ENCODE measurements around the gene LAMC3.

LAMC3 gene

DNA sequence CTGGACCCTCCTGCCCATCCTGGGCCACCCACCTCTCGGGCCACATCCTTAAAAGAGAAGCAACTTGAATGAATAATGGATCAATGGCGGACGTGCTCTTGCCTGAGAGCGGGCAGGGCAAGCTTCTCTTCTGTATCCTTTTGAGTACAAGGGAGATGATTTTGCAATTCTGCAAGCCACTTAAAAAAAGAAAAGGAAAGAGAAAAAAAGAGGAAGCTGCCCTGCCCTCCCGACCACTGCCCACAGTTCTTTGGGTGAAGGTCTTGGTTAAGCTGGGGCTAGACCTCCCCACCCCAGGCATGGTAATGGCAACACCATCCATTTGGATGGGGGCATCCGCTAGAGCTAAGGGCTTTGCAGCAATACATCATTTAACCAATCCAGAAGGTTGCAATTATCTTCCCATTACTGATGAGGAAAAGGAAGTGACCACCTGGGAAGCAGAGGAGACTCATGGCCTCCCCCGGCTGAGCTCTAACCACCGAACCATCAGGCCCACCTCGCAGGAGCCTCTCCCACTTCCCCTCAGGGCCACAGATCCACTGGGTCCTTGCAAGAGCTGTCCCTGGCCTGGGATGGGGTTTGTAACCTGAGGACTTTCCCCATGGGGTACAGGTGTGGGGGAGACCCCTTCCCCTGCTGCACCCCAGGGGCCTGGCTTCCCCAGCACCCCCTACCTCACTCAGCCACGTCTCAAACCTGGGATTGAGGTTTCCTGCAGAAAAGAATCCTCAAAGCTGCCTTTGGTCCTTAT is 27.8 kb upstream of the LAMC3 start:
- DNase-seq (ENCODE audit: low read depth), result peak; percentile 89
- no peak overlapping the region for H3K4me3 ChIP-seq (ENCODE audit: low read depth, low read length)
- TF ChIP-seq POLR2A (IDR thresholded peaks at IDR 0.05; ENCODE audit: extremely low read depth, insufficient read length) (no peak), MYC (IDR thresholded peaks at IDR 0.05; ENCODE audit: low read depth, low read length) (no peak)
- TF ChIP-seq, protein P1, sequence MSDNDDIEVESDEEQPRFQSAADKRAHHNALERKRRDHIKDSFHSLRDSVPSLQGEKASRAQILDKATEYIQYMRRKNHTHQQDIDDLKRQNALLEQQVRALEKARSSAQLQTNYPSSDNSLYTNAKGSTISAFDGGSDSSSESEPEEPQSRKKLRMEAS (IDR thresholded peaks at IDR 0.05; ENCODE audit: low read depth, low read length), result no peak
- TF ChIP-seq, protein P2, sequence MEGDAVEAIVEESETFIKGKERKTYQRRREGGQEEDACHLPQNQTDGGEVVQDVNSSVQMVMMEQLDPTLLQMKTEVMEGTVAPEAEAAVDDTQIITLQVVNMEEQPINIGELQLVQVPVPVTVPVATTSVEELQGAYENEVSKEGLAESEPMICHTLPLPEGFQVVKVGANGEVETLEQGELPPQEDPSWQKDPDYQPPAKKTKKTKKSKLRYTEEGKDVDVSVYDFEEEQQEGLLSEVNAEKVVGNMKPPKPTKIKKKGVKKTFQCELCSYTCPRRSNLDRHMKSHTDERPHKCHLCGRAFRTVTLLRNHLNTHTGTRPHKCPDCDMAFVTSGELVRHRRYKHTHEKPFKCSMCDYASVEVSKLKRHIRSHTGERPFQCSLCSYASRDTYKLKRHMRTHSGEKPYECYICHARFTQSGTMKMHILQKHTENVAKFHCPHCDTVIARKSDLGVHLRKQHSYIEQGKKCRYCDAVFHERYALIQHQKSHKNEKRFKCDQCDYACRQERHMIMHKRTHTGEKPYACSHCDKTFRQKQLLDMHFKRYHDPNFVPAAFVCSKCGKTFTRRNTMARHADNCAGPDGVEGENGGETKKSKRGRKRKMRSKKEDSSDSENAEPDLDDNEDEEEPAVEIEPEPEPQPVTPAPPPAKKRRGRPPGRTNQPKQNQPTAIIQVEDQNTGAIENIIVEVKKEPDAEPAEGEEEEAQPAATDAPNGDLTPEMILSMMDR (IDR thresholded peaks at IDR 0.05; ENCODE audit: low read depth, low read length), result no peak

DNA sequence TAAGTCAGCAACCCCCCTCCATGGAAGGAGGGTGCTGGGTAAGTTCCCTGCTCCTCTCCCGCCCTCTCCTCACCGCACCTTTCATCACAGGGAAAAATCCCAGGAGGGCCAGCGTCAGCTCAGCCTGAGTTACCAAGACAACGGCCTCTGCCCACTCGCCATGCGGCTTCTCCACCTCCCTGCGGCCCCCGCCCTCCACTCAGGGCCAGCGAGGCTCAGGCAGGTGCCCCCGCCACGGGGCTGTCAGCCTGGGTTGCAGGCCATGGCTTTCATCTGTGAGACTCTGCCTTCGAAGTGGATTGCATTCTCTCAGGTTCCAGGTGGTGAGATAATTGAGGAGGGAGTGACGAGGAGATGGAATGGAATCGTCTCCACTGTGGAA is 27.2 kb upstream of the LAMC3 start:
- DNase-seq (ENCODE audit: low read depth), result peak; percentile 35
- H3K4me3 ChIP-seq (ENCODE audit: low read depth, low read length), result no peak overlapping the region
- TF ChIP-seq MYC (IDR thresholded peaks at IDR 0.05; ENCODE audit: low read depth, low read length) (no peak), POLR2A (IDR thresholded peaks at IDR 0.05; ENCODE audit: extremely low read depth, insufficient read length) (no peak)
- TF ChIP-seq, protein P2 (IDR thresholded peaks at IDR 0.05; ENCODE audit: low read depth, low read length), result no peak
- TF ChIP-seq, protein P1 (IDR thresholded peaks at IDR 0.05; ENCODE audit: low read depth, low read length), result no peak

DNA sequence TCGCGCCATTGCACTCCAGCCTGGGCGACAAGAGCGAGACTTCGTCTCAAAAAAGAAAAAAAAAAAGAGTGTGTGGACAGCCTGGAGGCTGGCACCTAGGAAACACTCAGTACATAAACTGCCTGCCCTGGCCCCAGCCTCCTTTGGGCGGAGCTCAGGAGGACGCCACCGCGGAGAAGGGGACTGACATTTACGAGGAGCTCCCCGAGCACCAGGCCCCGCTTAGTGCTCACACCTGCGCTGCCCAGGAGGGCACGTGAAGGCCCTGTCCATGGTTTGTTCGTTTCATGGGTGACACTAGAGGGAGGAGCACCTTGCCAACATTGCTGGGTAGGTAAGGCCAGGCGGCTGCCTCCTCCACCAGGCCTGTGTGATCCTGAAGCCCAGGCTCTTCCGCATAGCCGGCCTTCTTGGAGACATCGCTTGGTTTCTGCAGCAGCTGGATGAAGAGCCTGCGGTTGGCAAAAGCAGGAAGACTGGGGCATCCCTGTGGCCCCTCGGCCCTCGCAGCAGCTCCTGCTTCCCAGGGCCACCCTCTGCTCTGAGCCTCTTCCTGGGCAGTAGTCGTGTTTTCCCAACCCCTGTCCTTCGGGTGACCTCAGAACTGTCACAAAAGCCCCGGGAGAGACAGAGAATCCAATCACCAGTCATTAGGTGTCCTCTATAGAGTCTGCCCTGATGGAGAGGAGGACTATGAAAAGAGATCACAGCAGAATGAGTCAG is 26.2 kb upstream of the LAMC3 start:
- TF ChIP-seq, protein P1 (IDR thresholded peaks at IDR 0.05; ENCODE audit: low read depth, low read length), result no peak
- TF ChIP-seq POLR2A (IDR thresholded peaks at IDR 0.05; ENCODE audit: extremely low read depth, insufficient read length), result no peak
- no peak for TF ChIP-seq MYC (IDR thresholded peaks at IDR 0.05; ENCODE audit: low read depth, low read length)
- TF ChIP-seq, protein P2 (IDR thresholded peaks at IDR 0.05; ENCODE audit: low read depth, low read length), result no peak
- H3K4me3 ChIP-seq (ENCODE audit: low read depth, low read length), result no peak overlapping the region
- DNase-seq (ENCODE audit: low read depth), result no peak

DNA sequence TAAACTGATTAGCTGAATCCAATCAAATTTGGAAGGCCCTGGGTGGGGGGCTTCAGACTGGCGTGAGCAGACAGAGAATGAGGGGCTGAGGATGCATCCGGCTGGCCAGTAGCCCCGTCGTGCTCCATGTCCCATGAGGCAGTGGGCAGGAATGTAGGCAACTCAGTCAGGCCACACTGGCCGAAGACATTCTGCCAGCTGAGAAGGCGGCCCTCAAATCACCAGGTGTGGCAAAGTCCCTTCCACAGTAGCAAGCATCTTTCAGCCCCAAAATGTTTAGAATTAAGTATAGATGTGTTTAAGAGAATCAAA is 25.7 kb upstream of the LAMC3 start:
- H3K4me3 ChIP-seq (ENCODE audit: low read depth, low read length), result no peak overlapping the region
- TF ChIP-seq MYC (IDR thresholded peaks at IDR 0.05; ENCODE audit: low read depth, low read length) (no peak), POLR2A (IDR thresholded peaks at IDR 0.05; ENCODE audit: extremely low read depth, insufficient read length) (no peak)
- TF ChIP-seq, protein P1 (IDR thresholded peaks at IDR 0.05; ENCODE audit: low read depth, low read length), result no peak
- TF ChIP-seq, protein P2 (IDR thresholded peaks at IDR 0.05; ENCODE audit: low read depth, low read length), result no peak
- DNase-seq (ENCODE audit: low read depth), result no peak

DNA sequence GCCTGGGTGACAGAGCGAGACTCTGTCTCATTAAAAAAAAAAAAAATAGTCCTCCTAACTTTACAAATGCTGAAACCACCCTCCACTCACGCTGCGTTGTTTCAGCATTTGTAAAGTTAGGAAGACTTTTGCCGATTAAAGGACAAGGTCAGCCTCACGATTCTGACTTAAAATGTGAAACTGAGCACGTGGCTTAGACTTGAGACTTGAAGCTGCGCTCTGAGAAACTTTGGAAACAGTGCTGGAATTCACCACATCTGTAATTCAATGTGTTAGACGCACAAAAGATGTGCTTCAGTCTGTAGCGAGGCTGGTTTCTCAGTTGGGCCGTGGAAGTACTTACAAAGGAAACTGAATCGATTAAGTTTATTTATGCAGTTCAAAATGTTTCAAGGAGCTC is 25.0 kb upstream of the LAMC3 start:
- H3K4me3 ChIP-seq (ENCODE audit: low read depth, low read length), result no peak overlapping the region
- no peak for TF ChIP-seq MYC (IDR thresholded peaks at IDR 0.05; ENCODE audit: low read depth, low read length)
- no peak for TF ChIP-seq POLR2A (IDR thresholded peaks at IDR 0.05; ENCODE audit: extremely low read depth, insufficient read length)
- TF ChIP-seq, protein P2 (IDR thresholded peaks at IDR 0.05; ENCODE audit: low read depth, low read length), result no peak
- TF ChIP-seq, protein P1 (IDR thresholded peaks at IDR 0.05; ENCODE audit: low read depth, low read length), result no peak
- DNase-seq (ENCODE audit: low read depth), result no peak
